Measurements from ENCODE around the gene EMB. TPM values are rescaled to one million over a fixed set of nuclear protein-coding genes. Genes with fewer than 3 reads are reported as not detected.

EMB gene
- total and polyA plus RNA-seq, 2 experiments from 2014 or later: 24.6 to 40.0 TPM

DNA sequence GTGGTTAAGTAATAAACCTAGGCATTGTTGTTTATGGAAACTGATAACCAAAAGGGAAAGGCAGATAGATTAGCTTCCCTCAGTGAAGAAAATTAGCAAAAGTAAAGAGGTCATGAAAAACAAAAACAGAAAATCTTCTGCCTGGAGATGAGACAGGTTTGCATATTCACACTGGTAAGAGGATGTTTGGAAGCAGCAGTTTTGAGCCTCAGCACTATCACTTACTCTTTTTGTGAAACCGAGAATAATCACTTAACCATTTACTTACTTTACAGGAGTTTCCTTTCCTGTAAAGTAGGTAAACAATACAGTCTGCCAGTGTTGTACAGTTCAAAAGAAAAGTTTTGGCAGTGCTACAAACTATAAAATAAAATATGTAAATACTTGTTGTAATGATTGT is 35.5 kb upstream of the EMB start:
- no peaks in the 10 kb centered on the region for H4K20me1 ChIP-seq (replicated peaks; ENCODE audit: insufficient read depth)
- H3K9me2 ChIP-seq (ENCODE audit: insufficient read depth): no peaks in the 10 kb centered on the region
- no peaks in the 10 kb centered on the region for H3K36me3 ChIP-seq (ENCODE audit: insufficient read depth)
- H3K4me3 ChIP-seq: no peak overlapping the region
- H3K4me3 Mint-ChIP-seq: no peak overlapping the region
- H3F3A ChIP-seq (replicated peaks; ENCODE audit: low read depth): no peaks in the 10 kb centered on the region
- H3K36me3 Mint-ChIP-seq (ENCODE audit: low read depth): peaks cover 14% of the 10 kb centered on the region
- H3K79me2 ChIP-seq (replicated peaks; ENCODE audit: insufficient read depth): no peaks in the 10 kb centered on the region
- ATAC-seq (no peak), DNase-seq (ENCODE audit: low spot score) (no peak)
- peaks cover 2% of the 10 kb centered on the region for H3K27me3 Mint-ChIP-seq (ENCODE audit: insufficient read depth, low read depth, poor library complexity)
- no peak overlapping the region for H3K27ac Mint-ChIP-seq
- TF ChIP-seq ZNF114 (CRISPR knock-in tag; IDR thresholded peaks at IDR 0.05) (no peak), STAT1 (IDR thresholded peaks at IDR 0.05; ENCODE audit: unreplicated experiment) (no peak), CREB1 (CRISPR knock-in tag; IDR thresholded peaks at IDR 0.05; ENCODE audit: low read depth) (no peak), JUNB (IDR thresholded peaks at IDR 0.05; ENCODE audit: unreplicated experiment) (no peak), ZNF331 (CRISPR knock-in tag; IDR thresholded peaks at IDR 0.05; ENCODE audit: low read depth) (no peak), ZNF462 (CRISPR knock-in tag; IDR thresholded peaks at IDR 0.05) (no peak), EZH2 (IDR thresholded peaks at IDR 0.05; ENCODE audit: low read depth, unreplicated experiment) (no peak), POLR2AphosphoS5 (IDR thresholded peaks at IDR 0.05; ENCODE audit: low read depth) (no peak), NANOG (IDR thresholded peaks at IDR 0.05; ENCODE audit: borderline replicate concordance) (no peak)
- TF ChIP-seq, protein P1, sequence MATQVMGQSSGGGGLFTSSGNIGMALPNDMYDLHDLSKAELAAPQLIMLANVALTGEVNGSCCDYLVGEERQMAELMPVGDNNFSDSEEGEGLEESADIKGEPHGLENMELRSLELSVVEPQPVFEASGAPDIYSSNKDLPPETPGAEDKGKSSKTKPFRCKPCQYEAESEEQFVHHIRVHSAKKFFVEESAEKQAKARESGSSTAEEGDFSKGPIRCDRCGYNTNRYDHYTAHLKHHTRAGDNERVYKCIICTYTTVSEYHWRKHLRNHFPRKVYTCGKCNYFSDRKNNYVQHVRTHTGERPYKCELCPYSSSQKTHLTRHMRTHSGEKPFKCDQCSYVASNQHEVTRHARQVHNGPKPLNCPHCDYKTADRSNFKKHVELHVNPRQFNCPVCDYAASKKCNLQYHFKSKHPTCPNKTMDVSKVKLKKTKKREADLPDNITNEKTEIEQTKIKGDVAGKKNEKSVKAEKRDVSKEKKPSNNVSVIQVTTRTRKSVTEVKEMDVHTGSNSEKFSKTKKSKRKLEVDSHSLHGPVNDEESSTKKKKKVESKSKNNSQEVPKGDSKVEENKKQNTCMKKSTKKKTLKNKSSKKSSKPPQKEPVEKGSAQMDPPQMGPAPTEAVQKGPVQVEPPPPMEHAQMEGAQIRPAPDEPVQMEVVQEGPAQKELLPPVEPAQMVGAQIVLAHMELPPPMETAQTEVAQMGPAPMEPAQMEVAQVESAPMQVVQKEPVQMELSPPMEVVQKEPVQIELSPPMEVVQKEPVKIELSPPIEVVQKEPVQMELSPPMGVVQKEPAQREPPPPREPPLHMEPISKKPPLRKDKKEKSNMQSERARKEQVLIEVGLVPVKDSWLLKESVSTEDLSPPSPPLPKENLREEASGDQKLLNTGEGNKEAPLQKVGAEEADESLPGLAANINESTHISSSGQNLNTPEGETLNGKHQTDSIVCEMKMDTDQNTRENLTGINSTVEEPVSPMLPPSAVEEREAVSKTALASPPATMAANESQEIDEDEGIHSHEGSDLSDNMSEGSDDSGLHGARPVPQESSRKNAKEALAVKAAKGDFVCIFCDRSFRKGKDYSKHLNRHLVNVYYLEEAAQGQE (IDR thresholded peaks at IDR 0.05; ENCODE audit: unreplicated experiment): no peak
- TF ChIP-seq, protein P2, sequence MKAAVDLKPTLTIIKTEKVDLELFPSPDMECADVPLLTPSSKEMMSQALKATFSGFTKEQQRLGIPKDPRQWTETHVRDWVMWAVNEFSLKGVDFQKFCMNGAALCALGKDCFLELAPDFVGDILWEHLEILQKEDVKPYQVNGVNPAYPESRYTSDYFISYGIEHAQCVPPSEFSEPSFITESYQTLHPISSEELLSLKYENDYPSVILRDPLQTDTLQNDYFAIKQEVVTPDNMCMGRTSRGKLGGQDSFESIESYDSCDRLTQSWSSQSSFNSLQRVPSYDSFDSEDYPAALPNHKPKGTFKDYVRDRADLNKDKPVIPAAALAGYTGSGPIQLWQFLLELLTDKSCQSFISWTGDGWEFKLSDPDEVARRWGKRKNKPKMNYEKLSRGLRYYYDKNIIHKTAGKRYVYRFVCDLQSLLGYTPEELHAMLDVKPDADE (IDR thresholded peaks at IDR 0.05): no peak
- TF ChIP-seq, protein P3, sequence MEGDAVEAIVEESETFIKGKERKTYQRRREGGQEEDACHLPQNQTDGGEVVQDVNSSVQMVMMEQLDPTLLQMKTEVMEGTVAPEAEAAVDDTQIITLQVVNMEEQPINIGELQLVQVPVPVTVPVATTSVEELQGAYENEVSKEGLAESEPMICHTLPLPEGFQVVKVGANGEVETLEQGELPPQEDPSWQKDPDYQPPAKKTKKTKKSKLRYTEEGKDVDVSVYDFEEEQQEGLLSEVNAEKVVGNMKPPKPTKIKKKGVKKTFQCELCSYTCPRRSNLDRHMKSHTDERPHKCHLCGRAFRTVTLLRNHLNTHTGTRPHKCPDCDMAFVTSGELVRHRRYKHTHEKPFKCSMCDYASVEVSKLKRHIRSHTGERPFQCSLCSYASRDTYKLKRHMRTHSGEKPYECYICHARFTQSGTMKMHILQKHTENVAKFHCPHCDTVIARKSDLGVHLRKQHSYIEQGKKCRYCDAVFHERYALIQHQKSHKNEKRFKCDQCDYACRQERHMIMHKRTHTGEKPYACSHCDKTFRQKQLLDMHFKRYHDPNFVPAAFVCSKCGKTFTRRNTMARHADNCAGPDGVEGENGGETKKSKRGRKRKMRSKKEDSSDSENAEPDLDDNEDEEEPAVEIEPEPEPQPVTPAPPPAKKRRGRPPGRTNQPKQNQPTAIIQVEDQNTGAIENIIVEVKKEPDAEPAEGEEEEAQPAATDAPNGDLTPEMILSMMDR (conservative IDR thresholded peaks at IDR 0.05; ENCODE audit: low read depth in 2 of 2): no peak
- H3K4me1 Mint-ChIP-seq: peaks cover 9% of the 10 kb centered on the region
- H2AFZ ChIP-seq: no peak overlapping the region
- H3K4me1 ChIP-seq (ENCODE audit: insufficient read depth): no peaks in the 10 kb centered on the region
- H3K4me2 ChIP-seq: no peak overlapping the region
- H3K9me3 Mint-ChIP-seq: peaks cover 32% of the 10 kb centered on the region
- no peak overlapping the region for H3K27ac ChIP-seq (ENCODE audit: low read depth)
- no peaks in the 10 kb centered on the region for H3K27me3 ChIP-seq (ENCODE audit: insufficient read depth)
